Fibroblast of lung (primary cell): ENCODE measurements around the gene BTK.

ENCODE experiments used
- CTCF ChIP-seq, 2 donors: IDR thresholded peaks in 1 of 2; conservative IDR thresholded peaks in 1 of 2; 1 replicate in 1 of 2; 2 replicates in 1 of 2; pipeline ENCODE4 v1.5.1; 2011 to 2012; ENCODE audit warnings: low read length in 2 of 2, control low read depth in 1 of 2, inconsistent platforms in 1 of 2, low read depth in 1 of 2, mild to moderate bottlenecking in 1 of 2
- EZH2 ChIP-seq: IDR thresholded peaks from 2 replicates; pipeline ENCODE4 v1.5.1; 2012; ENCODE audit warnings: low read length, control low read depth, mild to moderate bottlenecking; ENCODE audit errors: missing control alignments

- TF ChIP-seq CTCF (conservative IDR thresholded peaks at IDR 0.05 in 1 of 2, IDR thresholded peaks at IDR 0.05 in 1 of 2; ENCODE audit: low read depth in 1 of 2, low read length in 2 of 2) (no peak), EZH2 (no peak)
Measured at GRCh38 chrX:101416691-101417090, 30.7 kb upstream of the BTK start.
